Measurements from ENCODE around the gene RNF181. TPM values are rescaled to one million over a fixed set of nuclear protein-coding genes. Genes with fewer than 3 reads are reported as not detected.
"Not testable (repeated sequence)": the region's sequence is repeated elsewhere in the genome, so short reads cannot be mapped to it uniquely, and the experiment has no call there.

RNF181 gene
- total RNA-seq: 82.4 TPM
- long read RNA-seq, transcript RNF181-201 (5 exons, 569 nt): major isoform, 33 of 41 reads
- long read RNA-seq, partial matches to known transcripts: 1 of 41 reads
- long read RNA-seq, other reads (novel, unspliced or antisense): 2 of 41 reads

DNA sequence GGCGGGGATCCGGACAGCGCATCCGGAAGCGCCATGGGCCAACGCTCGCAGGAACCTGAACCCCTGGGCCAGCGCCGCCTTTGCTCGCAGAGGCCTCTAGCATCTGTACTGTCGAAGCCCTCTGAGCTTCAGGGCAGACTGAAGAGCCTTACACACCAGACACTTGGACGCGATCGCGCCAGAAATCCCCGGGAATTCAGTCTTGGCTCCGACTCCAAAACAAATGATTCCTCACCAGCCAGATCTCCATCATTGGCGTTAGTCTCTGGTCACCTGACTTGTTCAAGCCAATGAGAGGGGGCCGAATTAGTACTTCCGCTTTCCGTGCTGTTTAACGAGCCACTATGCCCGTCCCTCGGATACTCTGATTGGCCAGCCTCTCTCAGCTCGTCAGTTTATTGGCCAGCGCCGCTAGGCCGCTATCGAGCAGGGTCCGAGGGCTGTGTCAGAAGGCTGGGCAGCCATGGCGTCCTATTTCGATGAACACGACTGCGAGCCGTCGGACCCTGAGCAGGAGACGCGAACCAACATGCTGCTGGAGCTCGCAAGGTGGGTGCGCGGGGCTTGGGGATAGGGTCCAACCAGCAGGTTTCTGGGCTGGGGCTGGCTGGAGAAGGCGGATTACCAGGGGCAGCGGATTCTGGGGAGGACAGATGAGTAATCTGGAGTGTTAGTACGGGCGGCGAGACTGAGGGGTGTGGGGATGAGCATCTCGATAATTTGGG is at the start of gene RNF181:
Gene RNF181, plus strand, starts transcription at position 445 of the 725 bp plus-strand sequence. Its CDS starts 19 bp downstream, at position 464.
- intact Hi-C loops (cut with DNase I): no loop called here
- peak; percentile 99 for DNase-seq (ENCODE audit: low spot score)

GRCh38 chr2:85545780-85546240 is 49.7 kb upstream of the RNF181 start:
- DNase-seq (ENCODE audit: low spot score): no peak
- intact Hi-C loops (cut with DNase I): no loop called here

GRCh38 chr2:85547089-85547858 is 48.3 kb upstream of the RNF181 start:
- intact Hi-C loops (cut with DNase I): no loop called here
- DNase-seq (ENCODE audit: low spot score): no peak

GRCh38 chr2:85547859-85548607 is 47.5 kb upstream of the RNF181 start:
- DNase-seq (ENCODE audit: low spot score): no peak
- intact Hi-C loops (cut with DNase I): no loop called here

DNA sequence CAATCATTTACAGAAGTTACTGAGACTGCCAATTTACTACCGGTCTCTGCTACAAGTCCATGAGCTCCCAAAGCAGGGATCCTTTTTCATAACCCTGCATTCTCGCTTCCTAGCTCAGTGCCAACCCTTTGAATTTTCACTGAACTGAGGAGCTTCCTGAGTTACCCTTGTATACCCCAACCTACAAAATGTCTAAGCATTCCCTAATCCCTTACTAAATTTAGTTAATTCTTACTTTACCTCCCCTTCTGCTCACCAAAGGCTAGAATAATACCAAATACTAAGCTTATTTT is 47.0 kb upstream of the RNF181 start:
- DNase-seq (ENCODE audit: low spot score): no peak
- intact Hi-C loops (cut with DNase I): no loop called here

GRCh38 chr2:85549095-85549494 is 46.5 kb upstream of the RNF181 start:
- no peak for DNase-seq (ENCODE audit: low spot score)
- intact Hi-C loops (cut with DNase I): no loop called here

GRCh38 chr2:85549826-85550225 is 45.7 kb upstream of the RNF181 start:
- intact Hi-C loops (cut with DNase I): no loop called here
- DNase-seq (ENCODE audit: low spot score): no peak

DNA sequence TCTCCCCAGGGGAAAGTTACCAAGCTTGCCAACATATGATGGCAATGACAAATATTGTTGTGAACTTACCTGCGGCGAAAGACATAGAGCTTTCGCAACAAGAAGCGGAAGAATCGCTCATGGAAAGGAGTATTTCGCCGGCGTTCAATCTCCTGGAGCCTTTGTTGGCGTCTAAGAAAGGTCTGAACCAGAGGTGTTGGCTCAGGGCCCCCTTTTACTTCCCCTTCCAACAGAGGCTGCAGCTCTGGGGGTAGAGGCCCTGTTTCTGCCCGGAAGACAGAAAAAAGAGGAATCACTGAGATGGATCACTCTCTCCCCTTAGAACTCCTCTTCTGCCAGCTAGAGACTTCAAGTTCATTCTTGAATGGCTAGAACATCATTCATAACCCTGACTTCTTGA is 45.1 kb upstream of the RNF181 start:
- DNase-seq (ENCODE audit: low spot score): no peak
- intact Hi-C loops (cut with DNase I): no loop called here

DNA sequence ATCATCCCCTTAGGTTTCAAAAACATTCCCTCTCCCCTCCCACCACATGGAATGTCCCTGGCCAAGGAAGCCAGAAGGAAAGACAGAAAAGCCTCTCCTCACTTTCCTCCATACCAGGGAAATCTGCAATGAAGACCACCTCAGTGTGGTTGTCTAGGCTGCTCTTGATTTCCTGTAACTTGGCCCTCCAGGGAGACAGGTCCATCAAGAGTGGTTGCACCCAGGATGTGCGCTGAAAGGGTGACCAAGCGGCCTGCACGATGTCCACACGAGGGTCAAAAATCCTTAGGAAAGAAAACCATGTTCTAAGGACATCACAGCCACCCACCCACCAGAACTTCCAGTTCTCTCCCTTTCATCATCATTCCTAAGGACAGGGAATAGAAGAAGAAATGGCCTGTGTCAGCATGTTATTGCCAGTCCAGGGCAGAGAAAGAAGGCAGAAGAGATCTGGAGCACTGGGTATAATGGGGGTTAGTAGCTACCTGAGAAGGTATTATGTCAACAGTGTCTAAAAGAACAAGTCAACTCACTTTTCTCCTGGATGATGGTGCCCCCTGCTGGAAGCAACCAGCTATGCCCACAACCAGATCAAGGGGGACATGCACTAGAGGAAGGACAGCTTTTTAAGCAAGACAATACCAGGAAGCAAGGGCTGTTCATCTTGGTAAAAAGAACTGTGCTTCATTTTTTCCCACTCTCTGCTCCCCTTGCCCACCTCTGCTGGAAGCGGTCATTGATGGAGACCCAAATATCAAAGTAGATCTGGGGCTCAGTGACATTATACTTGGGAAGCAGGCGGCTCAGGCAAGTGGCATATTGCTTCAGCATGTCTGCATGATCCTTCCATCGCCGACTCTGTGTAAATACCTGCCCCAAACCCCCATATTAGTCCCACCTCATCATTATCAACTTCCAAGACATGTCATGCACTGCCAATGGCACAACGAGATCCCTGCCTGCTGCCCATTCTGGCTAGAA is 43.6 kb upstream of the RNF181 start:
- DNase-seq (ENCODE audit: low spot score): peak; percentile 88
- intact Hi-C loops (cut with DNase I): loop anchor here (1.0 kb wide), 1 partner anchor 131 kb away; no protein-coding TSS in a partner anchor

GRCh38 chr2:85553184-85553583 is 42.4 kb upstream of the RNF181 start:
- intact Hi-C loops (cut with DNase I): no loop called here
- no peak for DNase-seq (ENCODE audit: low spot score)

GRCh38 chr2:85554980-85555612 is 40.4 kb upstream of the RNF181 start:
- intact Hi-C loops (cut with DNase I): no loop called here
- DNase-seq (ENCODE audit: low spot score): no peak

- intact Hi-C loops (cut with DNase I): no loop called here
- DNase-seq (ENCODE audit: low spot score): no peak
These were observed 38.4 kb upstream of the RNF181 start for GRCh38 chr2:85557130-85557529.

DNA sequence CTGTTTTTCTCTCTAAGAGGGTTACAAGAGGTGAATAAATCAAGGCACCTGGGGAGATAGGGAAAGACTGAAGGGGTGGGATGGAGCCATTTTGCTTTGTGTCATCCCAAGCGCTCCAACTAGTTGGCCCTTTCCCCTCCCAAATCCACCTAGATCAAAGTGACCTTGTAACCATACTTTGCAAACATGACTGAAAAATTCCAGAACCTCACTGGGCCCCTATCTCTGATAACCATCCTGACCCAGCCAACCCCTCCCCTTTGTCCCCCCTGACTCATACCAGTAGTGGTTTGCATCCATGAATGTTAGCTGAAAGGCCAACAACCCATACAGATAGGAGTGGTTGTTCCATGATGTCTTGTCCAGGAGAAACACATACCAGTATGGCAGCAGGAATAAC is 37.4 kb upstream of the RNF181 start:
- intact Hi-C loops (cut with DNase I): no loop called here
- no peak for DNase-seq (ENCODE audit: low spot score)

- intact Hi-C loops (cut with DNase I): loop anchor here (5.0 kb wide), 1 partner anchor 42 kb away; the partner anchor contains the start of gene TMEM150A
- not testable (repeated sequence) for DNase-seq (ENCODE audit: low spot score)
These were observed 35.2 kb upstream of the RNF181 start for GRCh38 chr2:85560403-85560726.

- intact Hi-C loops (cut with DNase I): loop anchor here (1.0 to 5.0 kb wide), 2 partner anchors 22 to 41 kb away; partner anchors contain the start of genes MAT2A and TMEM150A
These were observed 34.7 kb upstream of the RNF181 start for GRCh38 chr2:85560812-85561279.

GRCh38 chr2:85561280-85562212 is 34.0 kb upstream of the RNF181 start, which contains the start of gene GGCX:
Gene GGCX, minus strand, starts transcription at chr2:85561493. Its CDS starts 65 bp downstream, at chr2:85561428.
- intact Hi-C loops (cut with DNase I): loop anchor here (1.0 to 5.0 kb wide), 2 partner anchors 22 to 41 kb away; partner anchors contain the start of genes MAT2A and TMEM150A
- DNase-seq (ENCODE audit: low spot score): peak; percentile 98

More at GRCh38 chr2:85560812-85561279, 34.7 kb upstream of the RNF181 start:
- DNase-seq (ENCODE audit: low spot score): no peak

DNA sequence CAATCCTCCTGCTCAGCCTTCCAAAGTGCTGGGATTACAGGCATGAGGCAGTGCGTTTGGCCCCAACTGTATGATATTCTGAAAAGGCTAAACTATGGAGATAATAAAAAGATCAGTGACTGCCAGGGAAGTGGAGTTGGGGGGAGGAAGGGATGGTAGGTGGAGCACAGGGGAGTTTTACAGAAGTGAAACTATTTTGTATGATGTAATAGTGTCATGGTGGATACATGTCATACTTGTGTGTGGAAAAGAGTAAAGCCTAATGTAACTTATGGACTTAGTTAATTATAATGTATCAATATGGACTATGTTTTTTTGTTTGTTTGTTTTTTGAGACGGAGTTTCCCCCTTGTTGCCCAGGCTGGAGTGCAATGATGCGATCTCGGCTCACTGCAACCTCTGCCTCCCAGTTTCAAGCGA is 31.4 kb upstream of the RNF181 start:
- no peak for DNase-seq (ENCODE audit: low spot score)
- intact Hi-C loops (cut with DNase I): loop anchor here (5.0 kb wide), 1 partner anchor 38 kb away; the partner anchor contains the start of gene TMEM150A

Measured in cardiac septum (tissue), 1 donor.